ENCODE measurements around the gene OBSCN. TPM values are rescaled to one million over a fixed set of nuclear protein-coding genes. Genes with fewer than 3 reads are reported as not detected.

Gene OBSCN
- total RNA-seq, 1 donor from 2014 or later, result 18.3 TPM

DNA sequence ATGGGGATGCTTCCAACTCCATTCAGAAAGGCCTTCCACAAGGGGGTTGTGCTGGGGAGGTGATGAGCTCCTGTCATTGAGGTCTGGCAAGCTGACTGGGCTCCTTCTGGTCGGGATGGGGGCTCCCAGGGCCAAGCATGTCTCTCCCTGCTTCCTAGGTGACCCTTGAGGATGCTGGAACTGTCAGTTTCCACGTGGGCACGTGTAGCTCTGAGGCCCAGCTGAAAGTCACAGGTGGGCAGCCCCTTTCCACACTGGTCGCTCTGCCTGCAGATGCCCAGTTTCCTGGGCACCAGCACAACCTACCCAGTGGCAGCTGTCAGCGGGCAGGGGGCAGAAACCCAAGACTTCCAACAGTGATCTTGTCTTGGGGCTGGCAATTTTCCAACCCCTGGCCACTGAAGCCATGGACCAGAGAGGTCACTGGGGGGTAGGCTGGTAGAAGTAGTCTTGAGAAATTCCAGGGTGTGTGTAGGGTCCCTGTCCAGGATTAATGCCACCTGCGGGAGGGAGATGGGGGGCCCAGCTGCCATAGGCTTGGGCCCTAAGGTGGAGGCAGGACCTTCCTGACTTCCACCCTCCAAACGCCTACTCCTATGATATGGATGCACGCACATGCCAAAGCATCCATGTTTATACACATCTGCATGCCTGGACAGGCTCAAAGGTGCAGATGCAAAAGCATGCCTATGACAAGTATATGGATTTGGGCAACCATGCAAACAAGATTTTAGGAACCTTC lies 101.7 kb downstream of the OBSCN start:
- no peak for DNase-seq (ENCODE audit: low spot score)
- intact Hi-C loops (cut with DNase I), result no loop called here
- ATAC-seq, result no peak

GRCh38 chr1:228310162-228310792 lies 102.4 kb downstream of the OBSCN start:
- DNase-seq (ENCODE audit: low spot score), result no peak
- ATAC-seq, result no peak
- intact Hi-C loops (cut with DNase I), result no loop called here

GRCh38 chr1:228311091-228311490 lies 103.2 kb downstream of the OBSCN start:
- DNase-seq (ENCODE audit: low spot score) (no peak), ATAC-seq (no peak)
- intact Hi-C loops (cut with DNase I), result no loop called here

- intact Hi-C loops (cut with DNase I), result no loop called here
- no peak for DNase-seq (ENCODE audit: low spot score)
- no peak for ATAC-seq
Measured at GRCh38 chr1:228312136-228312764, 104.4 kb downstream of the OBSCN start.

DNA sequence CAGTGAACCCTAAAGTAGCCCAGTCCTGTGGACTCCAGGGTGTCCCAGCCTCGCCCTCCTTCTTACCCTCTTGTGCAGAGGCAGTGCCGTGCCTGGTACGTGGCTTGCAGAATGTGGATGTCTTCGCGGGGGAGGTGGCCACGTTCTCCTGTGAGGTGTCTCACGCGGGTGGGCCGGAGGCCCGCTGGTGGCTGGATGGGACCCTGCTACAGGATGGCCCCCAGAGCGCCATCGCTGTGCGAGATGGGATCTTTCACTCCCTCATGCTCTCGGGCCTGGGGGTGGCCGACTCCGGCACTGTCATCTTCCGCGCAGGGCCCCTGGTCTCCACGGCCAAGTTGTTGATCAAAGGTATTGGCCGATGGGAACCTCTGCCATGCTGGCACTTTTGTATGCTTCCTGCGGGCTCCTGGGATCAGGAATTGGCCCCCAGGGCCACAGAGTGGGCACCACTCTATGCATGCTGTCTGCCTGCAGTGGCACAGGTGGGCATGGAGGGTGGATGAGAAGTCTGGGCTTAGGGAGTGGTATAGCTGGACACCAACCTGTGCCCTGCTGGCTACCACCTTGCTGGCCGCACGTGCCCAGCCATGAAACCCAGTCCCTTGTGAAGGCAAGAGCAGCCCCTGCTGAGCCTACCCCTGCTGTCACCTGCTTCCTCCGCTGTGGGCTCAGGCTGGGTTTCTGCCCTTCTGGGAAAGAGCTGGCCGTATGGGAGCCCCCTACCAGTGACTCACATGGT lies 105.9 kb downstream of the OBSCN start:
- DNase-seq (ENCODE audit: low spot score) (no peak), ATAC-seq (no peak)
- intact Hi-C loops (cut with DNase I), result no loop called here

GRCh38 chr1:228314315-228314657 lies 106.4 kb downstream of the OBSCN start:
- ATAC-seq (no peak), DNase-seq (ENCODE audit: low spot score) (no peak)
- intact Hi-C loops (cut with DNase I), result no loop called here

DNA sequence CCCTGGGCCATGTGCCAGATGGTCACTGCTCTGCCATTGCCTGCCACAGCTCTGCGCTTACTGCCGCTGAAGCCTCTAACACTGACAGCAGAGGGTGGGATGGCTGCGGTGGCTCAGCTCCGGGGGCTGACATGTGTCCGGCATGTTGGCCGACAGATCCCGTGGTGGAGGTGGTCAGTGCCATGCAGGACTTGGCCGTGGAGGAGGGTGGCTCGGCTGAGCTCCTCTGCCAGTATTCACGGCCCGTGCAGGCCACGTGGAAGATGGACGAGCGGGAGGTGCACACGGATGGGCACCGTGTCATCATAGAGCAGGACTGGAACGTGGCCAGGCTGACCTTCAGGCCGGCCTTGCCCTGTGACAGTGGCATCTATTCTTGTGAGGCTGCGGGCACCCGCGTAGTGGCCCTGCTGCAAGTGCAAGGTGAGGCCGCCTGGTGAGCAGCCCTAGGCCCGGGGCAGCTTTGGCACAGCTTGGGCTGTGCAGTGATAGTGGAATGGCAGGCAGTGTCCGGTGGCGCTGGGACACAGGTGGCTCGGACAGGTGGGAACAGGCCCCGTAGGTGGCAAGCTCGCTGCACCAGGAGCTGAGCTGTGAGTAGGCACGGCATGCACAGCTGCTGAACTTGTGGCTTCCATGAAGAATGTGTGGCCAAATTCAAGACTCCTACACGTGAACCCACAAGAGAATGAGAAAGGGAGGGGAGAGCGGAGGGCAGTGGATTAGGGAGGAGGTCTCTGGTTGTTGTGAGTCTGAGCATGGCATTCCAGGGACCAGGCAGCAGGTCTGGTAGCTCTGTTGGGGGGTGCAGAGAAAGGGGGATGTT lies 107.0 kb downstream of the OBSCN start:
- DNase-seq (ENCODE audit: low spot score) (no peak), ATAC-seq (peak; percentile 8)
- intact Hi-C loops (cut with DNase I), result no loop called here

GRCh38 chr1:228315484-228315944 lies 107.7 kb downstream of the OBSCN start:
- intact Hi-C loops (cut with DNase I), result no loop called here
- no peak for DNase-seq (ENCODE audit: low spot score)
- no peak for ATAC-seq

GRCh38 chr1:228315945-228316588 lies 108.2 kb downstream of the OBSCN start:
- DNase-seq (ENCODE audit: low spot score), result peak; percentile 58
- intact Hi-C loops (cut with DNase I), result no loop called here
- no peak for ATAC-seq

GRCh38 chr1:228316589-228317387 lies 108.9 kb downstream of the OBSCN start:
- no peak for DNase-seq (ENCODE audit: low spot score)
- intact Hi-C loops (cut with DNase I), result no loop called here
- no peak for ATAC-seq

GRCh38 chr1:228317411-228317828 lies 109.6 kb downstream of the OBSCN start:
- DNase-seq (ENCODE audit: low spot score) (no peak), ATAC-seq (no peak)
- intact Hi-C loops (cut with DNase I), result no loop called here

DNA sequence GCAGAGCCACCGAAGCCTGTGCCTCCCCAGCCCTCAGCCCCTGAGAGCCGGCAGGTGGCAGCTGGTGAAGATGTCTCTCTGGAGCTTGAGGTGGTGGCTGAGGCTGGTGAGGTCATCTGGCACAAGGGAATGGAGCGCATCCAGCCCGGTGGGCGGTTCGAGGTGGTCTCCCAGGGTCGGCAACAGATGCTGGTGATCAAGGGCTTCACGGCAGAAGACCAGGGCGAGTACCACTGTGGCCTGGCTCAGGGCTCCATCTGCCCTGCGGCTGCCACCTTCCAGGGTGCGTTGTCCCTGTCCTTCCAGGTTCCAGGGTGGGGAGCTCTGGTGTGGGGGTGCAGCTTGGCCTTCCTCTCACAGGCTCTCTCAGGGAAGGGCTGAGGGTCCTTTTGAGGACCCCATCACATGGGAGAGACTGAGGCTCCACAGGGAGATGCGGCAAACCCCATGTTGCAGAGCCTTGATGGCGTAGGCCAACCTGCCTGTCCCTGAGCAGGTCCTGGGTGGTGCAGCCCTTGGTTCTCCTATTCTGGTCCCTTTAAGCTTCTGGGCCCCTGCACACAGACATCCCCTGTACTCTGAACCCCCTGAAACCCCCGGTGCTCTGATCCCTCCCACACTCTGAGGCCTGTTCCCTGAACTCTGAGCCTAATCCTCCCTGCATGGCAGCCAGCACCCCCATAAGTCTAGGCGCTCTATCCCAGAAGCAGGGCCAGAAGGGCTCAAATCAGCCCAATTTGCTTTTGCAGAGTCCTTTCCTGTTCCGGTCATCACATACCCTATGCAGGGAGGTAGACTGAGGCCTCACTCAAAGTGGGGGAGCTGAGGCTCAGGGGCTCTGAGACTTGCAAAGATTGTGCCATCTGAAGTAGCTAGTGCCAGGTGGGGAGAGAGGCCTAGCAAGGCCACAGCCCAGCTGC lies 110.3 kb downstream of the OBSCN start:
- intact Hi-C loops (cut with DNase I), result no loop called here
- ATAC-seq (no peak), DNase-seq (ENCODE audit: low spot score) (no peak)

DNA sequence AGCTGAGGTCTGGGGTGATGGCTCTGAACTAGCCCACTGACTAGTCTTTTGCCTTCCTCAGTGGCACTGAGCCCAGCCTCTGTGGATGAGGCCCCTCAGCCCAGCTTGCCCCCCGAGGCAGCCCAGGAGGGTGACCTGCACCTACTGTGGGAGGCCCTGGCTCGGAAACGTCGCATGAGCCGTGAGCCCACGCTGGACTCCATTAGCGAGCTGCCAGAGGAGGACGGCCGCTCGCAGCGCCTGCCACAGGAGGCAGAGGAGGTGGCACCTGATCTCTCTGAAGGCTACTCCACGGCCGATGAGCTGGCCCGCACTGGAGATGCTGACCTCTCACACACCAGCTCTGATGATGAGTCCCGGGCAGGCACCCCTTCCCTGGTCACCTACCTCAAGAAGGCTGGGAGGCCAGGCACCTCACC lies 111.0 kb downstream of the OBSCN start:
- DNase-seq (ENCODE audit: low spot score), result peak; percentile 50
- intact Hi-C loops (cut with DNase I), result no loop called here
- ATAC-seq, result no peak

DNA sequence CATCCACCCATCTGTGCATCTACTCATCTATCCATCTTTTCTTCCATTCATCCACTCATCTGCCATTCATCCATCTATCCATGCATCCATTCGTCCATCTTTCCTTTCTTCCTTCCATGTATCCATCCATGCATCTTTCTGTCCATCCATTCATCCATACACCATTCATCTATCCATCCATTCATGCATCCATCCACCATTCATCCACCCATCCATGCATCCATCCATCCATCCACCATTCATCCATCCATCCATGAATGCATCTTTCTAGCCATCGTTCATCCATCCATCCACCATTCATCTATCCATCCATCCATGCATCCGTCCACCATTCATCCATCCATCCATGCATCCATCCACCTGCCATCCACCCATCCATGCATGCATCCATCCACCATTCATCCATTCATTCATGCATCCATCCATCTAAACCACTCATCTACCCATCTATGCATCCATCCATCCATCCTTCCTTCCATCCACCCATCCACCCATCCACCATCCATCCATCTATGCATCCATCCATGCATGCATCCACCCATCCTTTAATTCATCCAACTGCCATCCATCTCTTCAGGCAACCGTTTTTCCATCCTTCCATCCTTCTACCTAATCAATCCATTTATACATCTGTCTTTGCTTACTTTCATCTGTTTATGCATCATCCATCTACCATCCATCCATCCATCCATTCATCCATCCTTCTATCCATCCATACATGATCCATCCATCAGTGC lies 111.7 kb downstream of the OBSCN start:
- ATAC-seq, result no peak
- intact Hi-C loops (cut with DNase I), result no loop called here
- DNase-seq (ENCODE audit: low spot score), result no peak

DNA sequence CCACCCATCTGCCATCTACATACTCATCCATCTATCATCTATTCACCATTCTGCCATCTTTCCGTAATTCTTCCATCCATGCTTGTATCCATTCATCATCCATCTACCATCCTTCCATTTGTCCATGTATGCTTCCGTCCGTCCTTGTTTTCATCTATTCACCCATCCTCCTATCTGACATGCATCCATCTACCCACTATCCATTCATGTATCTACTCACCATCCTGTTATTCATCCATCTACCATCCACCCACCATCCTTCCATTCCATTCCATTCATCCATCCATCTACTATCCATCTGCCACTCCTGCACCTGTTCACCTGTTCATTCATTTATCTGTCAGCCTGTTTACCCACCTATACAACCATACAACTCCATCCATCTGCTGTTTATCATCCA lies 112.5 kb downstream of the OBSCN start:
- ATAC-seq (no peak), DNase-seq (ENCODE audit: low spot score) (no peak)
- intact Hi-C loops (cut with DNase I), result no loop called here

DNA sequence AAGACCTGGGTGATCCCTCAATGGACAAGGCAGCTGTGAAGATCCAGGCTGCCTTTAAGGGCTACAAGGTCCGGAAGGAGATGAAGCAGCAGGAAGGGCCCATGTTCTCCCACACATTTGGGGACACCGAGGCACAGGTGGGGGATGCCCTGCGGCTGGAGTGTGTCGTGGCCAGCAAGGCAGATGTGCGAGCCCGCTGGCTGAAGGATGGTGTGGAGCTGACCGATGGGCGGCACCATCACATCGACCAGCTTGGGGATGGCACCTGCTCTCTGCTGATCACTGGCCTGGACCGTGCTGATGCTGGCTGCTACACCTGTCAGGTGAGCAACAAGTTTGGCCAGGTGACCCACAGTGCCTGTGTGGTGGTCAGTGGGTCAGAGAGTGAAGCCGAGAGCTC lies 113.6 kb downstream of the OBSCN start:
- DNase-seq (ENCODE audit: low spot score) (no peak), ATAC-seq (no peak)
- intact Hi-C loops (cut with DNase I), result no loop called here
